GM12878 (cell line): ENCODE measurements around the gene BAIAP2L1. TPM values are rescaled to one million over a fixed set of nuclear protein-coding genes. Genes with fewer than 3 reads are reported as not detected.

ENCODE experiments used
- ATAC-seq: fragments of 200-7000 bp; cut with Tn5 transposase; 3 replicates; pipeline ENCODE4 v1.9.1; 2020; ENCODE audit warnings: mild to moderate bottlenecking, moderate library complexity
- BruUV-seq: library from RNA; stranded (reverse); fragments of 400-500 nt; replicated peaks from 2 replicates; lab custom pipeline; 2021; lab: Mats Ljungman, UMichigan
- CTCF ChIA-PET: fragments of 300-600 bp; sonication (Branson Sonifier 250); formaldehyde crosslinking; extraction: SDS; loops from one replicate; lab custom pipeline; 2021; ENCODE audit warnings: inconsistent platforms; lab: Yijun Ruan, JAX
- POLR2A ChIA-PET: fragments of 350-600 bp; formaldehyde crosslinking; extraction: SDS; loops from one replicate; lab custom pipeline; 2021; ENCODE audit warnings: inconsistent platforms; lab: Charles Lee
- RAD21 ChIA-PET: fragments of 300-600 bp; sonication (Branson Sonifier 250); formaldehyde crosslinking; loops from one replicate; lab custom pipeline; 2023; ENCODE audit warnings: antibody characterized with exemption; ENCODE audit not compliant: unreplicated experiment; lab: Charles Lee
- SMC1A ChIA-PET: fragments of 300-600 bp; sonication (Branson Sonifier 250); formaldehyde crosslinking; loops from one replicate; lab custom pipeline; 2023; ENCODE audit not compliant: unreplicated experiment, uncharacterized antibody; lab: Charles Lee
- DNase-seq: peaks from one replicate; pipeline ENCODE4 v3.0.0-alpha.2; 2011; ENCODE audit warnings: low read depth, low spot score
- FAIRE-seq: peaks from 3 replicates; lab custom pipeline; 2011; peaks lifted over from hg19 to GRCh38; lab: Jason Lieb, UNC
- H2AFZ ChIP-seq: 2 replicates; pipeline ENCODE4 v1.6.0; 2011; ENCODE audit warnings: low read depth, low read length, control low read depth; ENCODE audit not compliant: control insufficient read depth
- H3K27ac ChIP-seq: 2 replicates; pipeline ENCODE4 v1.5.1; 2011; ENCODE audit warnings: control low read depth; ENCODE audit not compliant: control insufficient read depth, insufficient read depth
- H3K27me3 ChIP-seq, 2 experiments: replicated peaks in 1 of 2; 2 replicates each; pipeline versions ENCODE4 v1.6.0 to v1.6.1; 2011; ENCODE audit warnings: low read length in 1 of 2; ENCODE audit not compliant: control insufficient read depth in 2 of 2, insufficient read depth in 2 of 2
- H3K36me3 ChIP-seq, 2 experiments: 2 replicates each; pipeline ENCODE4 v1.5.1; 2011; ENCODE audit warnings: low read length in 1 of 2; ENCODE audit not compliant: control insufficient read depth in 2 of 2, insufficient read depth in 2 of 2
- H3K4me1 ChIP-seq: 2 replicates; pipeline ENCODE4 v1.6.1; 2011; ENCODE audit warnings: mild to moderate bottlenecking, low read length, moderate library complexity, mixed read lengths; ENCODE audit not compliant: control insufficient read depth, insufficient read depth
- H3K4me2 ChIP-seq: 2 replicates; pipeline ENCODE4 v1.6.0; 2011; ENCODE audit warnings: control low read depth; ENCODE audit not compliant: control insufficient read depth, insufficient read depth
- H3K4me3 ChIP-seq: fragments of 200-600 bp; sonication (generic); 2 replicates; pipeline ENCODE4 v1.5.1; 2016
- H3K79me2 ChIP-seq: 2 replicates; pipeline ENCODE4 v1.6.0; 2011; ENCODE audit warnings: low read length; ENCODE audit not compliant: control insufficient read depth, insufficient read depth
- H3K9ac ChIP-seq: 2 replicates; pipeline ENCODE4 v1.8.0; 2011; ENCODE audit warnings: low read length, control low read depth, mixed read lengths; ENCODE audit not compliant: control insufficient read depth, insufficient read depth
- H3K9me3 ChIP-seq: replicated peaks from 3 replicates; pipeline ENCODE4 v1.5.1; 2011; ENCODE audit warnings: mild to moderate bottlenecking, low read length; ENCODE audit not compliant: control insufficient read depth, insufficient read depth
- H4K20me1 ChIP-seq: 2 replicates; pipeline ENCODE4 v1.6.0; 2011; ENCODE audit not compliant: control insufficient read depth, insufficient read depth
- BMI1 ChIP-seq: fragments of 450-650 bp; IDR thresholded peaks from 2 replicates; pipeline ENCODE4 v1.6.1; 2016; ENCODE audit warnings: mild to moderate bottlenecking, moderate library complexity, borderline replicate concordance
- CBX3 ChIP-seq: fragments of 200-600 bp; sonication (generic); IDR thresholded peaks from 2 replicates; pipeline ENCODE4 v1.6.1; 2016; ENCODE audit warnings: low read depth, borderline replicate concordance
- ESRRA ChIP-seq: IDR thresholded peaks from 2 replicates; pipeline ENCODE4 v1.6.1; 2012; ENCODE audit warnings: mild to moderate bottlenecking, low read length, improper control_type of control experiment
- GATAD2B ChIP-seq: fragments of 450-650 bp; conservative IDR thresholded peaks from 2 replicates; pipeline ENCODE4 v1.6.1; 2017; ENCODE audit warnings: low read depth, mild to moderate bottlenecking, moderate library complexity
- IKZF1 ChIP-seq: fragments of 450-650 bp; conservative IDR thresholded peaks from 2 replicates; pipeline ENCODE4 v1.6.1; 2017; ENCODE audit warnings: antibody characterized with exemption, mild to moderate bottlenecking
- IKZF2 ChIP-seq, 2 experiments: fragments of 450-650 bp; IDR thresholded peaks; 2 replicates each; pipeline ENCODE4 v1.6.1; 2017; ENCODE audit warnings: mild to moderate bottlenecking in 2 of 2, moderate library complexity in 2 of 2
- IRF4 ChIP-seq: IDR thresholded peaks from 2 replicates; pipeline ENCODE4 v1.6.1; 2011; ENCODE audit warnings: low read depth, low read length
- KAT2A ChIP-seq: conservative IDR thresholded peaks from 2 replicates; pipeline ENCODE4 v1.6.1; 2011; ENCODE audit warnings: low read depth, low read length; ENCODE audit not compliant: control insufficient read depth
- KLF5 ChIP-seq: fragments of 450-650 bp; IDR thresholded peaks from 2 replicates; pipeline ENCODE4 v1.6.1; 2014; ENCODE audit warnings: mild to moderate bottlenecking; ENCODE audit not compliant: partially characterized antibody
- MTA2 ChIP-seq: fragments of 450-650 bp; IDR thresholded peaks from 2 replicates; pipeline ENCODE4 v1.6.1; 2016; ENCODE audit warnings: low read depth, mild to moderate bottlenecking, moderate library complexity
- NFIC ChIP-seq: IDR thresholded peaks from 2 replicates; pipeline ENCODE4 v1.6.1; 2012; ENCODE audit warnings: low read depth, mild to moderate bottlenecking, inconsistent platforms, low read length, moderate library complexity
- NR2C2 ChIP-seq: IDR thresholded peaks from 2 replicates; pipeline ENCODE4 v1.6.1; 2011; ENCODE audit warnings: borderline replicate concordance, low read depth; ENCODE audit not compliant: control insufficient read depth, insufficient read length
- NR2F1 ChIP-seq: fragments of 450-650 bp; conservative IDR thresholded peaks from 2 replicates; pipeline ENCODE4 v1.6.1; 2017; ENCODE audit warnings: mild to moderate bottlenecking
- SMAD5 ChIP-seq: IDR thresholded peaks from 2 replicates; pipeline ENCODE4 v1.6.1; 2016; ENCODE audit warnings: antibody characterized with exemption, low read depth
- ZBTB40 ChIP-seq: fragments of 450-650 bp; IDR thresholded peaks from 2 replicates; pipeline ENCODE4 v1.6.1; 2016; ENCODE audit warnings: mild to moderate bottlenecking, moderate library complexity, borderline replicate concordance
- ZNF207 ChIP-seq: fragments of 450-650 bp; IDR thresholded peaks from 2 replicates; pipeline ENCODE4 v1.6.1; 2014; ENCODE audit warnings: antibody characterized with exemption, mild to moderate bottlenecking, borderline replicate concordance
- ZNF274 ChIP-seq: IDR thresholded peaks from one replicate; pipeline ENCODE4 v1.8.0; 2011; ENCODE audit not compliant: insufficient read length, insufficient read depth
- ZNF592 ChIP-seq: fragments of 450-650 bp; IDR thresholded peaks from 2 replicates; pipeline ENCODE4 v1.6.1; 2017; ENCODE audit warnings: mild to moderate bottlenecking, moderate library complexity
- WGBS: methylation state at CpG from one replicate; pipeline ENCODE4 v1.1.6; 2016; ENCODE audit warnings: low lambda C conversion rate; ENCODE audit not compliant: insufficient replicate concordance, insufficient coverage; ENCODE audit errors: missing lambda C conversion rate; 5-methylcytosine and 5-hydroxymethylcytosine counted together
- in situ Hi-C: fragments of 300-500 bp; cut with MboI; formaldehyde crosslinking; loops from 9 replicates; pipeline ENCODE4 v1.14.3; 2018; ENCODE audit warnings: mixed read lengths
- intact Hi-C: fragments of 100-400 bp; cut with micrococcal nuclease; formaldehyde crosslinking; loops from one replicate; pipeline ENCODE4 v1.14.2; 2022; ENCODE audit not compliant: unreplicated experiment
- polyA plus RNA-seq, 11 experiments: library from polyadenylated mRNA; depleted of rRNA in 4 of 11; unstranded in 6 of 11; stranded (reverse) in 5 of 11; fragments of >200 nt; fragmentation: Nextera tagmentation in 4 of 11; fragmentation: Illumina TruSeq in 1 of 11; extraction: Ambion mirVana in 4 of 11; extraction: Trizol in 1 of 11; gene quantifications; 1 replicate in 1 of 11; 2 replicates in 10 of 11; pipeline versions ENCODE4 v1.2.1 to v1.2.3, GENCODE V29; 2011 to 2016; ENCODE audit warnings: inconsistent platforms in 2 of 11, missing spikeins in 2 of 11, low read depth in 1 of 11
- total RNA-seq, 4 experiments: library from RNA; depleted of rRNA in 3 of 4; stranded (reverse); fragments of >200 nt in 3 of 4; fragmentation: Illumina TruSeq in 1 of 4; extraction: Trizol in 1 of 4; gene quantifications; 2 replicates each; pipeline versions ENCODE4 v1.2.1 to v1.2.3, GENCODE V29; 2013 to 2021

The BAIAP2L1 gene
- total and polyA plus RNA-seq, 10 of the 15 experiments (the other 5 are each of a cell fraction or from before 2014, with no cell fraction given): 8.9 to 60.2 (median 35.7) TPM

GRCh38 chr7:98294326-98294725 lies 106.6 kb downstream of the BAIAP2L1 start:
- POLR2A ChIA-PET: no interaction called here
- no peak overlapping the region for H3K27ac ChIP-seq
- no peak overlapping the region for H3K4me2 ChIP-seq
- H3K27me3 ChIP-seq: no peaks in the 10 kb centered on the region
- SMC1A ChIA-PET: interaction anchor here (0.7 to 2.1 kb wide), 3 partner anchors 8 to 109 kb away, joined by 3 to 17 read pairs (median 3); partner anchors contain the start of gene BAIAP2L1
- H3K9me3 ChIP-seq: no peaks in the 10 kb centered on the region
- H2AFZ ChIP-seq: no peak overlapping the region
- H3K4me3 ChIP-seq: no peak overlapping the region
- no peak overlapping the region for H3K9ac ChIP-seq
- WGBS: 77% methylated on average over 15 of the region's 15 CpGs
- H3K4me1 ChIP-seq: no peaks in the 10 kb centered on the region
- no peak for DNase-seq
- intact Hi-C loops (no loop called here), in situ Hi-C loops (no loop called here)
- peaks cover 5 to 13% of the 10 kb centered on the region in 2 experiments for H3K36me3 ChIP-seq
- H3K79me2 ChIP-seq: no peaks in the 10 kb centered on the region; the same call in 1 of the 2 replicates
- ATAC-seq: no peak
- no TSS peak for BruUV-seq
- H4K20me1 ChIP-seq: no peaks in the 10 kb centered on the region
- CTCF ChIA-PET: interaction anchor here (0.6 to 2.6 kb wide), 3 partner anchors 107 to 643 kb away, joined by 3 to 28 read pairs (median 3); partner anchors contain the start of gene BAIAP2L1
- no peak for FAIRE-seq
- RAD21 ChIA-PET: interaction anchor here (1.2 kb wide), 1 partner anchor 107 kb away, joined by 12 read pairs; the partner anchor contains the start of gene BAIAP2L1
- TF ChIP-seq KAT2A: no peak
- no peak for TF ChIP-seq NR2C2
- TF ChIP-seq KLF5: no peak
- no peak for TF ChIP-seq IKZF2 (IDR thresholded peaks at IDR 0.05)
- no peak for TF ChIP-seq ZNF592
- TF ChIP-seq SMAD5: no peak
- TF ChIP-seq NR2F1: no peak
- TF ChIP-seq NFIC: no peak
- TF ChIP-seq ZNF207: no peak
- no peak for TF ChIP-seq CBX3
- no peak for TF ChIP-seq BMI1
- TF ChIP-seq IRF4: no peak
- no peak for TF ChIP-seq MTA2
- no peak for TF ChIP-seq IKZF1
- TF ChIP-seq ESRRA: no peak
- no peak for TF ChIP-seq GATAD2B
- TF ChIP-seq ZNF274: no peak
- no peak for TF ChIP-seq ZBTB40
